K562 (cell line): ENCODE measurements around the gene CXorf65. TPM values are rescaled to one million over a fixed set of nuclear protein-coding genes. Genes with fewer than 3 reads are reported as not detected.

Experiments
- AFF1 ChIP-seq, 2 experiments: fragments of 450-650 bp; IDR thresholded peaks; 2 replicates each; pipeline ENCODE4 v1.6.1; 2018; ENCODE audit warnings: mild to moderate bottlenecking in 2 of 2, low read depth in 1 of 2; ENCODE audit not compliant: partially characterized antibody in 2 of 2
- E2F1 ChIP-seq: sonication (generic); formaldehyde crosslinking; IDR thresholded peaks from 2 replicates; pipeline ENCODE4 v1.8.1; 2023; ENCODE audit warnings: mild to moderate bottlenecking, missing genetic modification reagents, moderate library complexity
- E2F4 ChIP-seq: sonication (generic); formaldehyde crosslinking; IDR thresholded peaks from 2 replicates; pipeline ENCODE4 v1.8.0; 2022; ENCODE audit warnings: mild to moderate bottlenecking, low read depth, missing genetic modification reagents
- FOXO4 ChIP-seq: fragments of 450-650 bp; formaldehyde crosslinking; IDR thresholded peaks from 2 replicates; pipeline ENCODE4 v1.4.0; 2020; ENCODE audit warnings: mild to moderate bottlenecking, moderate library complexity
- HMBOX1 ChIP-seq: sonication (generic); IDR thresholded peaks from 2 replicates; pipeline ENCODE4 v1.6.1; 2016
- JUNB ChIP-seq: fragments of 450-650 bp; formaldehyde crosslinking; conservative IDR thresholded peaks from 2 replicates; pipeline ENCODE4 v1.4.0; 2020; ENCODE audit warnings: mild to moderate bottlenecking
- NFIX ChIP-seq: fragments of 250-450 bp; sonication (Bioruptor Pico); IDR thresholded peaks from 2 replicates; pipeline ENCODE4 v1.4.0; 2020; ENCODE audit warnings: low read depth, mild to moderate bottlenecking, moderate library complexity
- PREB ChIP-seq: sonication (generic); formaldehyde crosslinking; IDR thresholded peaks from 2 replicates; pipeline ENCODE4 v1.8.1; 2023; ENCODE audit warnings: mild to moderate bottlenecking, missing genetic modification reagents
- PURB ChIP-seq: sonication (generic); formaldehyde crosslinking; IDR thresholded peaks from 2 replicates; pipeline ENCODE4 v1.9.0; 2021; ENCODE audit warnings: low read depth, mild to moderate bottlenecking, missing genetic modification reagents
- SIN3B ChIP-seq: fragments of 450-650 bp; IDR thresholded peaks from 2 replicates; pipeline ENCODE4 v1.6.1; 2017; ENCODE audit warnings: low read depth, mild to moderate bottlenecking, moderate library complexity
- SUPT5H ChIP-seq: fragments of 450-650 bp; IDR thresholded peaks from 2 replicates; pipeline ENCODE4 v1.6.1; 2016
- TCF7 ChIP-seq: sonication (generic); IDR thresholded peaks from 2 replicates; pipeline ENCODE4 v1.6.1; 2016; ENCODE audit warnings: antibody characterized with exemption, borderline replicate concordance
- U2AF2 ChIP-seq: fragments of 200-400 bp; formaldehyde crosslinking; optimal IDR thresholded peaks from 2 replicates; pipeline ENCODE3; 2017; ENCODE audit warnings: low read depth, mild to moderate bottlenecking, low read length
- ZNF311 ChIP-seq: fragments of 250-450 bp; sonication (Bioruptor Pico); IDR thresholded peaks from 2 replicates; pipeline ENCODE4 v1.4.0; 2020; ENCODE audit warnings: mild to moderate bottlenecking, moderate library complexity
- ZNF644 ChIP-seq: fragments of 200-800 bp; sonication (Bioruptor generic); IDR thresholded peaks from 2 replicates; pipeline ENCODE4 v1.6.1; 2016; ENCODE audit warnings: low read depth, missing genetic modification characterization, missing compliant biosample characterization
- ZNF717 ChIP-seq: fragments of 250-450 bp; sonication (Bioruptor Pico); IDR thresholded peaks from 2 replicates; pipeline ENCODE4 v1.5.0; 2021
- polyA plus RNA-seq, 8 experiments: library from polyadenylated mRNA; depleted of rRNA in 4 of 8; stranded (reverse) in 5 of 8; unstranded in 3 of 8; fragments of >200 nt; fragmentation: Nextera tagmentation in 2 of 8; fragmentation: Illumina TruSeq in 1 of 8; extraction: Ambion mirVana in 2 of 8; extraction: Trizol in 1 of 8; gene quantifications; 2 replicates each; pipeline versions ENCODE4 v1.2.1 to v1.2.3, GENCODE V29; 2011 to 2014; ENCODE audit warnings: inconsistent platforms in 1 of 8, missing spikeins in 1 of 8
- total RNA-seq, 7 experiments: library from RNA; depleted of rRNA in 6 of 7; stranded (reverse); fragments of >200 nt in 6 of 7; fragmentation: Illumina TruSeq in 2 of 7; extraction: Trizol in 2 of 7; gene quantifications; 2 replicates each; pipeline versions ENCODE4 v1.2.1 to v1.2.3, GENCODE V29; 2011 to 2021; ENCODE audit warnings: low replicate concordance in 1 of 7

Gene CXorf65
- total and polyA plus RNA-seq, 9 of the 15 experiments (the other 6 are each of a cell fraction or from before 2014, with no cell fraction given), result 1.4 to 8.4 (median 2.9) TPM

- peak; percentile 71; the same call in 1 of the 2 replicates for TF ChIP-seq PREB
- TF ChIP-seq TCF7, result 0 out of 2 replicates have a peak, but pooled peaks have one; percentile 59
- peak; percentile 95 for TF ChIP-seq ZNF644
- TF ChIP-seq NFIX (CRISPR knock-in tag), result no peak
- TF ChIP-seq ZNF717 (CRISPR knock-in tag), result no peak
- TF ChIP-seq E2F4 (CRISPR knock-in tag), result no peak
- TF ChIP-seq AFF1 (IDR thresholded peaks at IDR 0.05; ENCODE audit: low read depth in 1 of 2, partially characterized antibody in 2 of 2), result no peak
- TF ChIP-seq JUNB (CRISPR knock-in tag), result no peak
- TF ChIP-seq SUPT5H, result peak; percentile 41; the same call in 1 of the 2 replicates
- TF ChIP-seq FOXO4 (CRISPR knock-in tag), result no peak
- no peak for TF ChIP-seq U2AF2
- TF ChIP-seq SIN3B, result peak; percentile 45; the same call in 1 of the 2 replicates
- no peak for TF ChIP-seq E2F1 (CRISPR knock-in tag)
- no peak for TF ChIP-seq PURB (CRISPR knock-in tag)
- no peak for TF ChIP-seq HMBOX1
- TF ChIP-seq ZNF311, result no peak
These were observed 38.3 kb downstream of the CXorf65 start, which contains the start of gene SNX12 (continued) for GRCh38 chrX:71068044-71068918.
